DMS114 treated with DMSO at 0.1 percent for 48 hours (cell line): Measurements from ENCODE around the gene TNFRSF18.
"Not testable (repeated sequence)": the region's sequence is repeated elsewhere in the genome, so short reads cannot be mapped to it uniquely, and the experiment has no call there.

Experiments
- DNase-seq: peaks from one replicate; lab custom pipeline; 2025; ENCODE audit not compliant: unreplicated experiment; lab: John Stamatoyannopoulos, UW

Gene TNFRSF18

DNA sequence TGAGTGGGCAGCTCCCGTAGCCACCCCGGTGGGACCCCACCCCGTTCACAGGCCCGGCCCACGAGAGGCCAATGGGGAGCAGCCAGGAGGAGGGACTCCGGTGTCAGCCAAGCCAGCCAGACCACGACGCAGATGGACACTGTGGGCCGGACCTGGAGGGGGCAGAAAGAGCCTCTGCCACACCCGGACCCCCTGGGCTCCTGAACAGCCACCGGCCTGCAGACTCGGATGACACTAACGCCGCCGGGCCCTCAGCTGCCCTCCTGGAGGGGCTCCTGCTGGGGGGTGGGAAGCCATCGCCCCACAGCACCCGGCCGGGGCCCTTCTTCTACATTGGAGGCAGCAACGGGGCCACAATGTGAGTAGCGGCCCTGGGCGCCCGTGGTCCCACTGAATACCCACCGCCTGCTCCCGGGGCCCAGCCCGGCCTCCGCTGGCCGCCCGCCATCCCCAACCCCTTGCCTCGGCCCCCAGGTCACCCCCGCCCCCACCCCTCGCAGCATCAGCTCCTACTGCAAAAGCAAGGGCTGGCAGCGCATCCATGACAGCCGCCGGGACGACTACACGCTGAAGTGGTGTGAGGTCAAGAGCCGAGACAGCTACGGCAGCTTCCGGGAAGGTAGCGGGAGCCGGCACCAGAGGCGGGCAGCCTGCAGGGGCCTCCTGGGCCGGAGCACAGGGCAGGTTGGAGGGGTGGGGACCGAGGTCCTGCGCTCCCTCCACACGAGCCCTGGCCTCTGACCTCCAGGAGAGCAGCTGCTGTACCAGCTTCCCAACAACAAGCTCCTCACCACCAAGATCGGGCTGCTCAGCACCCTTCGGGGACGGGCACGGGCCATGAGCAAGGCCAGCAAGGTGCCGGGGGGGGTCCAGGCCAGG is 26.2 kb downstream of the TNFRSF18 start:
- no peak for DNase-seq

DNA sequence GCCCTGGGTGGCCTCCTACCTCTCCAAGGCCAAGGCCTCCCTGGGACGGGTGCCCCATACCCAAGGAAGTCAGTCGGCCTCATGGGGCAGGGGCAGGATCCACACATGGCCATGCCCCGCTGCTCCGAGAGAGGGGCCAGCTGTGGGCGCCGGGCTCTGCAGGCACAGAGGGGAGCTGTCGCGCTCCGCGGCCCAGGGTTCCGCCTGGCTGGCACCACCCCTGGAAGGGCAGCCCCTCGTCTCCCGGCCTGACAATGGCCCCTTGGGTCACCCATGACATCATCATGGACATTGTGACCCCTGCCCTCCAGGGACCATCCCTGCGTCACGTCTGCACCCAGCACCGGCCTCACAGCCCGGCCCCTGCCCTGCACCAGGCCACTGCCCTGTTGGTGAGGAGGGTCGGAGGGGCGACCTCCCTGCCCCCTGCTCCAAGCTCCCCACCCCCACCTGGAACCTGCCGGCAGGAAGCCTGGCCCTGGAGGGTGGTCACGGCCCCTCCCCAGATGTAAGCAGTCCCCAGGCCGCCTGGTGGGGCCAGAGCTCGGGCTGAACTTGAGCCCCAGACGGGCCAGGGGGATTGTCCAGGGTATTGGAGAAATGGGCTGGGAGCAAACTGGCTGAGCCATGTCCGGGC is 26.9 kb downstream of the TNFRSF18 start:
- DNase-seq = no peak

- no peak for DNase-seq
Observed at GRCh38 chr1:1178794-1179331, 27.5 kb downstream of the TNFRSF18 start.

GRCh38 chr1:1177452-1178206 is 28.8 kb downstream of the TNFRSF18 start:
- no peak for DNase-seq

- no peak for DNase-seq
Observed at GRCh38 chr1:1176931-1177330, 29.5 kb downstream of the TNFRSF18 start.

DNA sequence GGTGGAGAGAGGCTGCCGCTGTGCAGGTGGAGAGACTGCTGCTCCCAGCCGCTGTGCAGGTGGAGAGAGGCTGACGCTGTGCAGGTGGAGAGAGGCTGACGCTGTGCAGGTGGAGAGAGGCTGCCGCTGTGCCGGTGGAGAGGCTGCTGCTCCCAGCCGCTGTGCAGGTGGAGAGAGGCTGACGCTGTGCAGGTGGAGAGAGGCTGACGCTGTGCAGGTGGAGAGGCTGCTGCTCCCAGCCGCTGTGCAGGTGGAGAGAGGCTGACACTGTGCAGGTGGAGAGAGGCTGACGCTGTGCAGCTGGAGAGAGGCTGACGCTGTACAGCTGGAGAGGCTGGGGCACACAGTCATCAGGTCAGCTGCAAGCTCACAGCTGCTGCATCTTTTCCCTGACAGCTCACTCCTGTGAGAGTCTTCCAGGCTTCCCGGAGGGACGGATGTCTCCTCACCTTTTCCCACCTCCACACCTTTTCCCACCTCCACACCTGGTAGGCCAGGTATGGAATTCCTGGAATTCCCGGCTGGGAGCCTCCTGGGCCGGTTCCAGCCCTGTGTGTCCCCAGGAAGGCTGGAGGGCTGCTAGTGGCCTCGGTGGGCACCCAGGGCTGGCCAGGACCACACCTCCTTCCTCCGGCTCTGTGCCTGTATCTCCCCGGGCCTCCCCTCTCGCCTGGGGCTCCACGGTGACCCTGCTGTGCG is 30.2 kb downstream of the TNFRSF18 start:
- DNase-seq = not testable (repeated sequence)

- no peak for DNase-seq
Observed at GRCh38 chr1:1175221-1176062, 30.9 kb downstream of the TNFRSF18 start.

DNA sequence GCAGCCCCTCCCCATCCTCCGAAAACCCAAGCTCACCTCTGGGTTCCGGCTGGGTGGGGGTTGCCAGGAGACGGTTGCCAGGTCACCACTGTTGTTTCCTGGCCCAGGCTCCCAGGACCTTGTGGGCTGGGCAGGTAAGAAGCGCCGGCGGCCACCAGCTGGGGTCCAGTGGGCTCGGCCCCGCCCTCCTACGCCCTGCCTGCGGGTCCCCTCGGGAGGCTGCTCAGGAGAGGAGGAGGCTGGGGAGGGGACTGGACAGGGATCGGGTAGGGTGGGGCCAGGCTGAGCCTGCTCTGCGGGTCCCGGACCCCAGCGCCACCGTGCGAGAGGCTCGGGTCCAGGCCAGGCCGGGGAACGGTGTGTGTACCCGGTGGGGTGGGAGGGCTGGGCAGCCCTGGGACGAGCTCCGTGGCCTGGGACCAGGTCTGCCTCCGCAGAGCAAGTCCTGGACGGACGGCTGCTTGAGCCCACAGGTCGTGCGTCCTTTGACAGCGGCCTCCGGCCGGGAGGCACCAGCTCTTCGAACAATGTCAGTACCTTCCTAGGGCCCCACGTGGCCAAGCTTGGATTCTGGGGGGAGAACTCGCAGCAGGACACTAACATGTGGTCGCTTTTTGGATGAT is 32.5 kb downstream of the TNFRSF18 start, which contains the start of gene TTLL10:
TSS of gene TTLL10 (plus strand) at position 88 of the 623 bp plus-strand sequence. CDS start 5,336 bp downstream, outside the sequence.
- DNase-seq = no peak

DNA sequence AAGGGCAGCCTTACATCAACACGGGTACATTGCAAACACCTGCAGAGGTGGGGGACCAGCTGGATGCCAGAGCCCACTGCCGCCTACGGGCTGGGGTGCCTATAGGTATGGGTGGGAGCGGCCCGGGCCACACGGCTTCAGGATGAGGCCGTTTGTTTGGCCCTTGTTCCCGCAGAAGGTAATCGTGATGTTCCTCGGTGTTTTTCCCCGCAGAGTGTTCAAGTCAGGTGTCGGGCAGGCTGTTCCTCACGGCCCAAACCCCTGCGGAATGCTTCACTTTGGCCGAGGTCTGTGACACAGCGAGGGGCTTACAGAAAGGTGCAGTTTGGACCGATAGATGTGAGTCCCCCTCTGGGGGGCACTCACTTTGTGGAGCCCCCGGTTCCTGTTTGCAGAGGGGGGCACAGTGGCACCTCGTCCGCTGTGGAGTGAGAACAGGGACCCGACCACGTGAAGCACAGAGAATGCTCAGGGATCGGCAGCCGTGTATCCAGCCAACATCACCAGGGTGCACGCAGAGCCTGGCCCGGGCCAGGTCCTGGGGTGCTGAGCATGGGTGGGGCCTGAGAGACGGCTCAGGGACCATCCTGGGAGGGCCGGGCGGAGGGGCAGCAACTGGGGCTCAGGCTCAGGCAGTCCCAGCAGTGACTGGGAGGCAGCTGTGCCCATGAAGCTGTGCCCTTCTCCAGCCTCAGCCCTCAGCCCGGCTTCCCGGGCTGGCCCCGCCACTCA is 33.2 kb downstream of the TNFRSF18 start:
- no peak for DNase-seq

DNA sequence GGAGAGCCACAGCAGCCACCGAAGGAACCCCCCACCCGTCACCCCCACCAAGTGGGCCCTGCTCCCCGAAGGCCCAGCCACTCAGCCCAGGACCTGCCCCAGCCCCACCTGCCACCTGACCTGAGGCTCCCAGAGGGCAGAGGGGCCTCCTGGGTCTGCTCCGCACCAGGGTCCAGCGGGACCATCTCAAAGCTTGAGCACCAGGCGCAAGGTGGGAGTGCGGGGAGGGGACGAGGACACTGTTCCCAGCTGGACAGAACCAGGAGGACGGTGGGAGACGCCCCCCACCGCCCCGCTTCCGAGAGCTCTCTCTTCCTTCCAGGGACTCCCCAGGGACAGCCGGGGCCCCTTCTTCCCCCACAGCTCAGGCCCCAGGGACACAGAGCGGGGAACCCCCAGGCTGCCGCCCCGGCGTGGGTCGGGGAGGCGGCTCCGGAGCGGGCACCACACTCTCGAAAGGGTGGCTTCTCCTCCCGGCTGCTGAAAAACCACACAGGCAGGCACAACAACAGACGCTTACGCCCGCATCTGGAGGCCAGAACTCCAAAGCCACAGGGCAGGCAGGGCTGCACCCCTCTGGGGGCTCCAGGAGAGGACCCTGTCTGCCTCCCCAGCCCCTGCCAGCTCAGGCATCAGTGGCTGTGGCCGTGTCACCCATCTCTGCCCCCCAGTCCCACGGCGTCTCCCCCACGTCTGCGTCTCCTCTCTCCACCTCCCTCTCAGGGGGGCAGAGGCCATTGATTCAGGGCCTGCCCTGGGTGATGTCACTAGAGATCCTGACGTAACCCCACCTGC is 34.6 kb downstream of the TNFRSF18 start:
- DNase-seq = no peak

DNA sequence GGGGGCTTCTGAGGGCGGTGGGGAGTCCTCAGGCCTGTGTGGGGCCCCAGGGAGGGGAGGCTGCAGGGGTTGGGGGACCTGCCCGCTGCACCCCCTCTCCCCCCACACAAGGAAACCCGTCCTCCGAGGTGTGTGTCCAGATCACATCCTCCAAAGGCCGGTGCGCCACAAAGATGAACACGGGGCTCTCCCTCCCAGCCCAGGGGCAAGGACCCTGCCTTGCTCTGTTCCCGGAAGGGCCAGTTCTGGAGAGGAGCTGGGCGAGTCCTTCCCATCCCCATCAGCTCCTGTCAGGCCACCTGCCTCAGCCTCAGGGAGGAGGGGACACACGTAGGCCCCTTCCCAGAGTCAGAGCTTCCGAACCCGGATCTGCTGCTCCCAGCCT is 35.2 kb downstream of the TNFRSF18 start:
- no peak for DNase-seq

GRCh38 chr1:1170215-1171091 is 35.9 kb downstream of the TNFRSF18 start:
- no peak for DNase-seq

DNA sequence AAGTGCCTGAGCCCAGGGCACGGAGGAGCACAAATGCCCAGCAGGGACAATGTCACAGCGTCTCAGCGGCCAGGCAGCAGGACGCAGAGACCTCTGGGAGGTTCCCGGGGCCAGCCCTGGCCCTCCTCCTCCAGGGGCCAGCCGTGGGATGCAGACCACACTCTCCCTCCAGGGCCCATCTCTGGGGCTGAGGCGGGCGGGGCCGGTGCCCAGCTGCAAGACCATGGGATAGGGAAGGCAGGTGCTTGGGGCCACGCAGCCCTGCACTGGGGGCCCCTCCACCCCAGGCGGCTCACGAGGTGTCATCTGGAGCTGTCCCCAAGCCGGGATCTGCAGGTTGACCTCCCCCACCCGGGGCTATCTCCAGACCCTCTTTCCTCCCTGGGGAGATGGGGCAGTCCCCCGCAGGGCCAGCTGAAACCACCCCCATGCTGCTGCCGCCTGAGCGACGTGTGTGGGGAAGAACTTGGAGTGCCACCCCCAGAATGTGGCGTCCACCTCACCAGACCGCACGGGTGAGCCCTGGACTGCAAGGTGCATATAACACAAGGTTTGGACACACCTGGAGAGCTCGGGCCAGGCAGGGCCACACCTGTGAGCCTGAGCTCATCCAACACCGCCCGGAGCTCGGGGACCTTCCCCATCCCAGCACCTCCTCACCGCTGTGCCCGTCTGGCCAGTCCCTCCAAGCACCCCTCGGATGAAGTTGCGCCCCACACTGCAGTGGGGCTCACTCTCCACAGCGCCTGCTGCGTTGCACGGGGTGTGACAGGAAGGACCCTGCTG is 36.8 kb downstream of the TNFRSF18 start:
- no peak for DNase-seq

DNA sequence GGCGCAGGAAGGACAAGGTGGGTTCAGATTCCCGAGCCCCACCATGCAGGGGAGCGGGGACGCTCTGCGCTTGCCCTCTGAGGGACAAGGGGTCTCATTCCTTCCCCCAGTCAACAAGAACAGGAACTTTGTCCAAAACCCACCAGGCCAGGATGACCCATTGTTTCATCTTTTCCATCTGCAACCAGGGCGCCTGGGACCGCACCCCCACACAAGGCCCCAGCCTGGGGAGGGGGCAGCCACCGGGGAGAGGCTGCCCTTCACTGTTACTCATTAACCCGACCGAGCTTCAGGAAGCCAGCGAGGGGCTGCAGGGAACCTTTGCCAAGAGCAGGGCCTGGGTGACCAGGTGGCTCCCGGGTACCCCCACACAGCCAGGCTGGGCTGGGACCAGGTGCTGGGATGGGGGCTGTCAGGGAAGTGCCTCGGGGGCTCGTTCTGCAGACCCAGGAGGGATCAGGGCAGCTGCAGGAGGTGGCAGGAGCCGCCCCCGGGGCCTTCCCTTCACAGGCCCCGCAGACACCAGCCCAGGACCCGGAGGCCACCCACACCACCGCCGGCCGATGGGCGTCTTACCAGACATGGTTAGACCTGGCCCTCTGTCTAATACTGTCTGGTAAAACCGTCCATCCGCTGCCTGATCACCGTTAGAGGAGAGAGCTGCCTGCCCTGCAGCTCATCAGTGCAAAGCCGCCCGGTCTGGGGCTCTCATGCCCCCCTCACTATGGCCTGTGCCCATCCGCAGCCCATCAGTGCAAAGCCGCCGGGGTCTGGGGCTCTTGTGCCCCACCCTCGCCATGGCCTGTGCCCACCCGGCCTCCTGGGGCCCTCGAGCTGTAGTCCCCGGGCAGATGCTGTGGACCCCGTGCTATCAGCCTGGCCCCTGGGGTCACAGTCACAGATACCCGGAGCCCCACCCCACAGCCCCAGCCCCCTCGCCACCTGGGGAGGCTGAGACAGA is 37.7 kb downstream of the TNFRSF18 start:
- no peak for DNase-seq

- DNase-seq = no peak
Observed at GRCh38 chr1:1167841-1168450, 38.4 kb downstream of the TNFRSF18 start.
